AG10803 (cell line): ENCODE results near the gene A2M.

Source experiments
- DNase-seq: peaks from one replicate; pipeline ENCODE4 v3.0.0; 2010; ENCODE audit warnings: low read depth
- H3K4me3 ChIP-seq: 2 replicates; pipeline ENCODE4 v1.5.1; 2011; ENCODE audit warnings: mild to moderate bottlenecking, low read length, control low read depth
- TF ChIP-seq, protein P1 (sequence below): conservative IDR thresholded peaks from 2 replicates; pipeline ENCODE4 v1.5.1; 2011; ENCODE audit warnings: mild to moderate bottlenecking, low read length, control low read depth, inconsistent platforms

The A2M gene

DNA sequence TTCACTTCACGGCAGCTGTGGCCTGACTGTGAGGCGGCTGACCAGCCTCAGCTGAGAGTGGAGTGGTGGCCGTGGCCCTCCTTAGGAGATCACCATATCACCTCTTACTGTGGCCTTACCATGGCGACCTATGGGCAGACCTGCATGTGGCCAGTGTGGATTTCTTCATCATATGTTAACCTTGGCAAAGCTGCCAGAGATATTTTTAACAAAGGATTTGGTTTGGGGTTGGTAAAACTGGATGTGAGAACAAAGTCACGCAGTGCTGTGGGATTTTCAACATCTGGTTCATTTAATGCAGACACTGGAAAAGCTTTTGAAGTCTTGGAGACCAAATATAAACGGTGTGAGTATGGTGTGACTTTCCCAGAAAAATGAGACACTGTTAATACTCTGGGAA lies 79.5 kb downstream of the A2M start:
- no peak for DNase-seq
- TF ChIP-seq, protein P1, sequence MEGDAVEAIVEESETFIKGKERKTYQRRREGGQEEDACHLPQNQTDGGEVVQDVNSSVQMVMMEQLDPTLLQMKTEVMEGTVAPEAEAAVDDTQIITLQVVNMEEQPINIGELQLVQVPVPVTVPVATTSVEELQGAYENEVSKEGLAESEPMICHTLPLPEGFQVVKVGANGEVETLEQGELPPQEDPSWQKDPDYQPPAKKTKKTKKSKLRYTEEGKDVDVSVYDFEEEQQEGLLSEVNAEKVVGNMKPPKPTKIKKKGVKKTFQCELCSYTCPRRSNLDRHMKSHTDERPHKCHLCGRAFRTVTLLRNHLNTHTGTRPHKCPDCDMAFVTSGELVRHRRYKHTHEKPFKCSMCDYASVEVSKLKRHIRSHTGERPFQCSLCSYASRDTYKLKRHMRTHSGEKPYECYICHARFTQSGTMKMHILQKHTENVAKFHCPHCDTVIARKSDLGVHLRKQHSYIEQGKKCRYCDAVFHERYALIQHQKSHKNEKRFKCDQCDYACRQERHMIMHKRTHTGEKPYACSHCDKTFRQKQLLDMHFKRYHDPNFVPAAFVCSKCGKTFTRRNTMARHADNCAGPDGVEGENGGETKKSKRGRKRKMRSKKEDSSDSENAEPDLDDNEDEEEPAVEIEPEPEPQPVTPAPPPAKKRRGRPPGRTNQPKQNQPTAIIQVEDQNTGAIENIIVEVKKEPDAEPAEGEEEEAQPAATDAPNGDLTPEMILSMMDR: no peak

DNA sequence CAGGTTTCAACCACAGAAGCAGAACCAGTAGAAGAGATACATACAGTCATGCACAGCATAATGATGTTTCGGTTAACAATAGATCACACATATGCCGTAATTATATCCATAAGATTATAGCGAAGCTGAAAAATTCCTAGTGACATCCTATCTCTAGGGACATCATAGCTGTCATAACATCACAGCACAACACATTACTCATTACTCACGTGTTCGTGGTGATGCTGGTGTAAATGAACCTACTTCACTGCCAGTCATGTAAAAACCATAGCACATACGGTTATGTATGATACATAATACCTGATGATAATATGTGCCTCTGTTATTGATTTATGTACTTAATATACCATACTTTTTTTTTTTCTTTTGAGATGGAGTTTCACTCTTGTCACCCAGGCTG lies 81.6 kb downstream of the A2M start:
- TF ChIP-seq, protein P1: no peak
- no peak for DNase-seq
- H3K4me3 ChIP-seq: no peak overlapping the region

More for the DNA sequence above, 79.5 kb downstream of the A2M start:
- no peak overlapping the region for H3K4me3 ChIP-seq

DNA sequence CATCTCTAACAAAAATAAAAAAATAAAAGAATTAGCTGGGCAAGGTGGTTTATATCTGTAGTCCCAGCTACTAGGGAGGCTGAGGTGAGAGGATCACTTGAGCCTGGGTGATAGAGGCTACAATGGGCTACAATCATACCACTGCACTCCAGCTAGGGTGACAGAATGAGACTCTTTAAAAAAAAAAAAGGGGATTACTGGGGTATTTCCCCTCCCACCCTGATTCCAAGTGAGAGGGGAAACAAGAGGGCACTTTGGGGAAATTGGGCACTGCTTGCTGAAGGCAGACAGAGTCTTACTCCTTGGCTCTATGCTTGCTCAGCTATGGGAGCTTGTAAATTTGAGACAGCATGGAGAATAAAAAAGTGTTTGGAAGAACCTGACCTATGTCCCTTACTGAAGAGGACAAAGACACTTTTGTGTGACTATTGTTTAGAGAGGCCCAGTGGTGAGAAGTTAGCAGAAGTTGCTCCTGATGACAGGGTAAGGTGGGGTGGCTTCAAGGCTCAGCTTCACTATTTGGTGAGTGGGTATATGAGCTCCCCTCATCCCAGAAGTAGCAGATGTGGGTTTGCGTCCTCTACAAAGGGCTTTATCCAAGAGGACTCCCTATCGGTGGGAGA lies 82.3 kb downstream of the A2M start:
- TF ChIP-seq, protein P1: no peak
- DNase-seq: no peak

GRCh38 chr12:9032202-9032964 lies 83.3 kb downstream of the A2M start:
- TF ChIP-seq, protein P1: no peak
- no peak overlapping the region for H3K4me3 ChIP-seq
- DNase-seq: no peak

More for the DNA sequence above, 82.3 kb downstream of the A2M start:
- H3K4me3 ChIP-seq: no peak overlapping the region

GRCh38 chr12:9030776-9031175 lies 84.9 kb downstream of the A2M start:
- no peak for DNase-seq
- H3K4me3 ChIP-seq: no peak overlapping the region
- TF ChIP-seq, protein P1: no peak

- no peak for DNase-seq
- TF ChIP-seq, protein P1: no peak
- no peak overlapping the region for H3K4me3 ChIP-seq
These were observed 88.3 kb downstream of the A2M start for GRCh38 chr12:9027161-9028059.
